GM19025 (cell line): ENCODE results near the gene NR6A1.

Experiments
- ATAC-seq: cut with Tn5 transposase; IDR thresholded peaks from one replicate; pipeline ENCODE4 v1.9.1; 2021; ENCODE audit warnings: mild to moderate bottlenecking, low read depth, moderate library complexity; ENCODE audit not compliant: unreplicated experiment

The NR6A1 gene

DNA sequence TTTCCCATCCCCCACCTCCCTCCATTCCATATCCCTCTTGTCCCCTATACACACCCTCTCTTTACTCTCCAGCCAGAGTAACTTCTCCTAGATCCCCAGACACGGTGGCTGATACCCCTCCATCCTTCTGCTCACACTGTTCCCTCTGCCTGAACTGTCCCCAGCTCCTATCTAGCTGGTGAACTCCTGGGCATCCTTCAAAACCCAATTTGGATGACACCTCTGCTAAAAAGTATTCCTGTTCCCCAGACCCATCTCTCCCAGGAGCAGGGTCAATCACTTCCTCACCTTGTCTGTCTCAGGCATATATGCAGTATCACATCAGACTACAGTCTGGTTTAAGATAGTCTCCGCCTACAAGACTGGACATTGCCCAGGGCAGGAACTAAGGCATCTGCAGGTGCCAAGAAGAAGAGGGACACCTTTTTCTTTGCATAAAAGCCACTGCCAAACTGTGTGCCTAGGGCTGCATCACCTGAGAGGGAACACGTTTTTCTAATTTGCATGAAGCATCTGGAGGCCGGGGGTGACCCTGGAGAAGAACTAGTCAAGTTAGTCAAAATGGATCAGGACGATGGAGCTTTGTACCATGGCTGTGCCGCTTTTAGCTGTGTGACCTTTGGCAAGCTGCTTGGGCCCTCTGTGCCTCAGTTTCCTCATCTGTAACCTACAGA lies 291.0 kb downstream of the NR6A1 start:
- no peak for ATAC-seq

DNA sequence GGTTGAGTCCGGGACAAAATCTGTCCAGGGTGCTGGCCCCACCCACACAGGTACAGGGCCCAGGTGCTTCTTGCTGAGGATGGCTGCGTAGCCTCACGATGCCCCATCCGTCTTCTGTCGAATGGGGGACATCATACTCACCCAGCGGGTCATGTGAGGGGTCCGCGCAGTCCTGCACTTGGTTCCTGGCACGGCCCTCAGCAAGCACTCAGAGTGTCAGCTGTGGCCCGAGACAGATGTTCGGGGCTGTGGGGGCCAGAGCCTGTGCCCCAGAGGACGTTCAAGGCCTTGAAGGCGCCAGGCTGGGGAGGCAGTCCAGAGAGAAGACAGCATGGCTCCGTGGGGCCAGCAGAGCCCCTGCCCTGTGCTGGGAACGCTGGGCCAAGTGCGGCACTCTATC lies 291.7 kb downstream of the NR6A1 start:
- ATAC-seq = no peak

GRCh38 chr9:124478354-124478753 lies 292.8 kb downstream of the NR6A1 start:
- ATAC-seq = no peak

DNA sequence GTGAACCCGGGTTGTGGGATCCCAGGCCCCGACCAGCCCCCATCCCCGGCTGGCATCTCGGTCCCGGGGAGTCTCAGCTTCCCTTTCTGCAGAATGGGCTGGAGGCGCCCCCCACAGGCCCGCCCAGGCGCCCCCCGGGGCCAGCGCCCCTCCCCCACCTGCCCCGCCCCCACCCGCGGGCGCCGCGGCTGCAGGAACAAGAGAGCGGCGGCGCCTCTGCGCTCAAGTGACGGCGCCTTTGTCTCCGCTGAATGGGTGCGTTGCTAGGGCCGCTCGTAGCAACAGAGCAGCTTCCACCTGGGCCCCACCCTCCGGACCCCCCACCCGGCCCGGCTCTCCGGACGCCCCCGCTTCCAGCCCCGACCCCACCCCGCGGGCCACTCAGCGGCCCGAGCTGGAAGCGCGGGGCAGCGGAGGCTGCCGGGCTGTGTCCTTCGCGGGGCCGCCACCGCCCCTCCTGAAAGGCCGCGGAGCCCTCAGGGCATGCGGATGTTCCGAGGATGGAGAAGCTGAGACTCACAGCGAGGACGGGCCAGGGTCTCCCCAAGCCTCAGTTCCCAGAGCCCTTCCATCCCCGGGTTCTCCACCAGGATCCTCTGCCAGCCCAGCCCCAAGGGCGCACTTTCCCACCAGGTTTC lies 293.3 kb downstream of the NR6A1 start:
- ATAC-seq = no peak

GRCh38 chr9:124477211-124477647 lies 293.9 kb downstream of the NR6A1 start:
- ATAC-seq = no peak

- no peak for ATAC-seq
These were observed 295.0 kb downstream of the NR6A1 start for GRCh38 chr9:124475868-124476690.

GRCh38 chr9:124475158-124475867 lies 295.8 kb downstream of the NR6A1 start:
- no peak for ATAC-seq

GRCh38 chr9:124474151-124474550 lies 297.0 kb downstream of the NR6A1 start:
- no peak for ATAC-seq

- no peak for ATAC-seq
These were observed 297.8 kb downstream of the NR6A1 start for GRCh38 chr9:124473310-124473709.

- ATAC-seq = no peak
These were observed 298.3 kb downstream of the NR6A1 start for GRCh38 chr9:124472770-124473169.

- ATAC-seq = no peak
These were observed 299.4 kb downstream of the NR6A1 start for GRCh38 chr9:124471761-124472160.

DNA sequence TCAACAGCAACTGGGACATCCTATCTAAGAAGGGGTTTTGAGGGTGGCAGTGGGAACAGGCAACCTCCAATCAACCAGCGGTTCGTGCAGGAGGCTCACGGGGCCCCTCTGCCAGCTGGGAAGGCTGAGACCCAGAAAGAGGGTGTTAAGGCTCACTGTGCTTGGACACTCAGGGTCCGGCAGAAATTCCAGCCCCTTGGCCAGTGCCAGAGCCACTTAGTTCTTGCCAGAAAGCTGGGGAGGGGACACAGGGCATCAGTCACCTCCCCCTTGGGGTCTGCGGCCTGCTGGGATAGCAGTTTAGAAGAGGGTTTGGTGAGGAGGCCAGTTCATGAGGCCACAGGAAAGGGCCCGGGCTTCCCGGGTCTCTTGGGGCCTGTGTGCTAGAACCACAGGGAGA lies 300.4 kb downstream of the NR6A1 start:
- ATAC-seq = no peak

DNA sequence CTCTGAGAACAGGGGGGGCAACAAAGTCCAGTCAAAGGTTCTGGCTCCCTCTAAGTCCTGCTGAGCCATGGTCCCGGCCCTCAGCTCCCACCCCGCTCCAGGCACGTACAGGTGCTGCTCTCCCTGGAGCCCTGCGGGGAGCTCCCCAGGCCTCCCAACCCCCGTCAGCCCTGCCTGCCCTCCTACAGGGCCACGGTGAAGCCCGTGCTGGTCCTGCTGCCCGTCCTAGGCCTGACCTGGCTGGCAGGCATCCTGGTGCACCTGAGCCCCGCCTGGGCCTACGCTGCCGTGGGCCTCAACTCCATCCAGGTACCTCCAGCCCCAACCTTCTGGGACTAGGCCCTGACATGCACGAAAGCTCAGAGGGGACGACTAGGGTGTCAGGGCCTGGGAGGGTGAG lies 300.8 kb downstream of the NR6A1 start:
- no peak for ATAC-seq

DNA sequence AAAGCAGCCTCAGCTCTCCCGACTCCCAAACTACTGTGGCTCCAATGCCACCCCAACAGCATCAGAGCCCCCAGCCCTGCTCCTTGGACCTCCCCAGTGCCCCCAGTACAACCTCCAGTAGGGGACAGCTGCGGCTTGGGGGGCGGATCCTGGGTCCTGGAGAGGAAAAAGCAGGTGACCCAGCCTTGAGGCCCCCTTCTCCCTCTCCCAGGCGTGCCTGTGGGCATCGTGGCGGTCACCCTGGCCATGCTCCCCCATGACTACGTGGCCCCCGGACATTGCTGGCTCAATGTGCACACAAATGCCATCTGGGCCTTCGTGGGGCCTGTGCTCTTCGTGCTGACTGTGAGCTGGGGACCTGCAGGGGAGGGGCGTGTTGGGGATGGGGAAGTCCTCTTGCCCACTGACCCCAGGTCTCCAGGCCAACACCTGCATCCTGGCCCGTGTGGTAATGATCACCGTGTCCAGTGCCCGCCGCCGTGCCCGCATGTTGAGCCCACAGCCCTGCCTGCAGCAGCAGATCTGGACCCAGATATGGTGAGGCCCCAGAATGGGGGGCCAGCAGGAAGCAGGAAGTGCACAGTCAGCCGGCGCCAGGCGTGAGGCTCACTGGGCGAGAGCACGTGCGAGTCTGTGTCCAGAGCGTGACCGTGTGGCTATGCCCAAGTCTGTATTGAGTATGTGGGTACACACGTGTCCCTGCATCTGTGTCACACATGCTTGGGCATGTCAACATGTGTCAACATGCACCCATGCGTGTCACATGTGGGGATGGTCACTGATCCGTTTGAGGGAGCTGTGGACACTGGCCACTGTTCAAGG lies 301.9 kb downstream of the NR6A1 start:
- ATAC-seq = no peak

DNA sequence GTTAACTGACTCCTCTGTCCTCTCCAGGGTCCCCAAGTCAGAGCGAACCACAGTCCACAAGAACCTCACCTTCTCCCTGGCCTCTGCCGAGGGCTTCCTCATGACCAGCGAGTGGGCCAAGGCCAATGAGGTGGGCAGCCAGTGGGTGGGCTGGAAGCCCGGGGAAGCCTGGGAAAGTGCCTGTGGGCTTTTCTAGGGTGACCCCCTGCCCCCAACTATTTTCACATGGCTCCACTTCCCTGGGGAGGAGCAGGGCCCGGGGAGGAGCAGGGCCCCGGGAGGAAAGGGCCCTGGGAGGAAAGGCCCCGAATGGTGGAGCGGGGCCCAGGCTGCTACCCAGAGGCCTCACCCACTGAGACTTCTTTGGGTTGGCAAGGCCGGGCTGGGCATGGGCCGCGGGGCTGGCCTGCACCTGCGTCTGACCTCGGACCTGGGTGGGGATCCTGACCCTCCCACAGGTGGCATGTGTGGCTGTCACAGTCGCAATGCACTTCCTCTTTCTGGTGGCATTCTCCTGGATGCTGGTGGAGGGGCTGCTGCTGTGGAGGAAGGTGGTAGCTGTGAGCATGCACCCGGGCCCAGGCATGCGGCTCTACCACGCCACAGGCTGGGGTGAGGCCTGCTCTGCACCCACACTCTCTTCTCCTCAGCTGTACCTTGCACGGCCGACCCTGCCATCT lies 302.9 kb downstream of the NR6A1 start:
- no peak for ATAC-seq

DNA sequence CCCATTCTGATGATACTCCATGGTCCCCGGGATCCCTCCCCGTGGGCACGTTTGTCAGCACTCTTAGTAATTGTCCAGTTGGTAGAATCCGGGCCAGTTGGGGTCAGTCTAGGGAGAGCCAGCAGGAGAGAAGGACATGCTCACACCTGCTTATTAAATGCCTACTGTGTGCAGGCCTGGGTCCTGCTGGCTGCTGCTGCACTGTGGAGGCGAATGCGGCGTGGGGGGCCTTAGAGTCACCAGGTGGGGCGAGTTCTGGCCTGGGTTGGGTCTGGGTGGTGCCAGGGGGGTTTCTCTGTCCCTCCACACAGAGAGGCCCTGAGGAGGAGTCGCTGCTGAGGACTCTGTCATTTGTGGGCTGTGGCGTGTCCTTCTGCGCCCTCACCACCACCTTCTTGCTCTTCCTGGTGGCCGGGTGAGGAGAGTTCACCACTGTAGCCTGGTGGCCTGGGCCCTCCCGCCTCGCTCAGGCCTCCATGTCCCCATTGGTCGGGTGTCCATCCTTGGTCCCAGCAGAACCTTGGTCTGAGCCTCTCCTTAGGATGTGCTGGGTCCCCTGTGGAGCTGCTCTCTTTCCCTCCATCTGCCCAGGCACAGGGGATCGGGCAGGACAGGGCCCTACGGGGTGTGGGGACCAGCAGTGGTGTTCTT lies 303.6 kb downstream of the NR6A1 start:
- no peak for ATAC-seq
